ENCODE results near the gene CFI.

Gene CFI

GRCh38 chr4:109801895-109802319 is at the start of gene CFI:
Gene CFI, minus strand, starts transcription at chr4:109801999. Its CDS starts 28 bp downstream, at chr4:109801971.
- DNase-seq: peak; percentile 43

GRCh38 chr4:109850601-109851000 is 48.8 kb upstream of the CFI start:
- no peak for DNase-seq

- no peak for DNase-seq
Measured at GRCh38 chr4:109848501-109848900, 46.7 kb upstream of the CFI start.

DNA sequence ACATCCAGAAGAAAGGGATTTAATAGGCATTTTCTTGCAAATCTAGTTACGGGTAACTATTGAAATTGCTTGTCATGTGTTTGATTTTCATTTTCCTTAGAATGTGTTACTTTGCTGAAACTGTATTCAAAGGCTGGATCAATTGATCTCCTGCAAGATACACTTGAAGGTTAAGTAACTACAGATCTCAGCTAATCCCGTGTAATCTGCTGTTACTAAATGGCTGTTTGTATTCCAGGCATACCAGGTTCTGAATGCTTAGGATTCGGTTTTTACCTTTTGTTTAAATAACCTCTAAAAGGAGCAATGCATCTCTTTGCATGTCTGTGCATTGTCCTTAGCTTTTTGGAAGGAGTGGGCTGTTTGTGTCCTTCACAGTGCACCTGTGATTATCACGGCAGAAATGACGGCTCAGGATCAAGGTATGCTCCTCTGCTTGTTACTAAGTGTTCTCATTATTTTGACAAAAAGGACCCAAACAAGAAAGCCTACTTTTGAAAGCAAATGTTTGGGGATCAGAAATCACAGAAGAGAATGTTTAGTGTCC is 46.2 kb upstream of the CFI start, which contains the start of gene LRIT3:
Gene LRIT3 (plus strand): TSS at position 212 of the 547 bp plus-strand sequence. CDS start 95 bp downstream, at position 307.
- DNase-seq: no peak

DNA sequence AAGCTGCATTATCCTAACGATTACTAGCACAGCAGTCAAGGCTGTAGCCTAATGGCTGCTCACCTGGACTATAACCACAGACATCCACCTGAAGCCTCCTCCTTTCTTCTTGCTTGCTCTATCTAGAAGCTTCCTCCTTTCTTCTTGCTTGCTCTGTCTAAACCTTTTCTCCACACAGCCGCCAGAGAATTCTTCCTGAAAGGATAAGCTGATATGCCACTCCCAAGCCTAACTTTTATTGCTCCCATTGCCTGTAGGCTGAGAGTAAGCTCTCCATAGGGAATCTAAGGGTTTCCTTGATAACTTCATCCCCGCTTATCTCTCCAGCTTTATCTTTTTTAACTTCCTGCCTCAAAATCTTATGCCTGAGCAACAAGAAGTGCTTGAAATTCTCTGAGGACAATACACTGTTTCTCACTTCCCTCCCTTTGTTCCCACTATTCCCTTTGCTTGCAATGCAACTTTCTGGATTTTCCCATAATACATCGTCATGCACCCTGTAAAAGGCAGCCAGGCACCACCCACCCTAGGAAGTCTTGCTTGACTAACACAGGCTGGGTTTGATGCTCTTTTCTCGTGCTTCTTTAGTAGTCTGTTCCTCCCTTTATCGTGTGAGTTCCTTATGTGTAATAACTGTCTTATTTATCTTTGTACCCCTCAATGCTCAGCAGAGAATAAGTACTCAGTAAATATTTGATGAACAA is 44.7 kb upstream of the CFI start:
- DNase-seq: no peak

GRCh38 chr4:109836985-109837384 is 35.2 kb upstream of the CFI start:
- DNase-seq: no peak

GRCh38 chr4:109833756-109834155 is 32.0 kb upstream of the CFI start:
- DNase-seq: no peak

DNA sequence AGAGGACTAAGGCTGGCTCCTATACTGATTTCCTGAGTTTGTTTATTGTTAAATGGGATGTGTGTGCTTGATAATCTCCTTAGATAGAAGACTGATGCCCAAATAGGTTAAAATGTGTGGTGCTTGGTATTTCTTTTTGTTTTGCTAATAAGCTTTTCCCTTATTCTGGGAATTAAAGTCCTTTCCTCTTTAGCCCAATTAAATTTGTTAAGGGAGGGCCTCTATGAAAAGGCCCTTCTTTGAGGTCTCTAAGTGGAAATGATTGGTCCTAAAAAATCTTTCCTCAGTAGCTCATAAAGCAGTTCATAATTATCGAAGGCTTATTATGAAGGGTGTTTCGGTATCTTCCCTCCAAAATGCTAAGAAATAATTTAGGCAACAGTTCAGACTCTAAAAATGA is 25.9 kb upstream of the CFI start, which contains the start of gene RRH:
Gene RRH (plus strand): TSS at position 301 of the 400 bp plus-strand sequence. CDS start 56 bp downstream, at position 357.
- DNase-seq: no peak

DNA sequence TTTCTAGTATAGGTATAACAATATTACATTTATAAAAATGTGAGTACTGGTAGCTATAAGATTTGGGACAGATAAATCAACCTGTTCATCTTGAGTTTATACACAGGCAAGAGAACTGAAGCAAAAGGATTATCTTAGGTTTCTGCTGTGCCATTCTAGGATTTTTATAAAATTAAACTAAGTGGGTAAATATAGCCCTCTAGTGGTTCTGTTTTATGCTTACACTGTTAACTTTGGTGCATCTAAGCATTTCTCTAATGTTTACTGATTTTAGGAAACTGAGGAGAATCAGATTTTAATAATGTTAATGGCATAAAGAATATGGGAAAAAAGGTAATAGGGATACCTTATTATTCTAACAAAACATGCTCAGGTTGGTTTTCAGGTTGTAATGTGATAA is 24.9 kb upstream of the CFI start:
- peak; percentile 52 for DNase-seq

DNA sequence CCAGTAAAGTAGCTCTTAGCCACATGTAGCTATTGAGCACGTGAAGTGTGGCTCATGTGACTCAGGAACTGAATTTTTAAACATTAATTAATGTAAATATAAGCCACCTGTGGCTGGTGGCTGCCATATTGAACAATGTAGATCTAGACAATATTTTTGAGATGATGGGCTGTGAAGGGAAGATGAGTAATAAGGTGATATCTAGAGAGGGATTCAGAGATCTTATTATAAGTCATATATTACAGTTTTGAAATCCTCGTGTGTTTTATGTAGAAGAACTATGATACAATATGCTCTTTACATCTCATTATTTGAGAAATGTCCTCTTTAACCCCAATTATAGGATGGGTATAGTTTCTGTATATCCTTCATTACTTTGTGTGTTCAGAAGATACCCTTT is 19.4 kb upstream of the CFI start:
- no peak for DNase-seq

GRCh38 chr4:109820563-109820962 is 18.8 kb upstream of the CFI start:
- DNase-seq: no peak

DNA sequence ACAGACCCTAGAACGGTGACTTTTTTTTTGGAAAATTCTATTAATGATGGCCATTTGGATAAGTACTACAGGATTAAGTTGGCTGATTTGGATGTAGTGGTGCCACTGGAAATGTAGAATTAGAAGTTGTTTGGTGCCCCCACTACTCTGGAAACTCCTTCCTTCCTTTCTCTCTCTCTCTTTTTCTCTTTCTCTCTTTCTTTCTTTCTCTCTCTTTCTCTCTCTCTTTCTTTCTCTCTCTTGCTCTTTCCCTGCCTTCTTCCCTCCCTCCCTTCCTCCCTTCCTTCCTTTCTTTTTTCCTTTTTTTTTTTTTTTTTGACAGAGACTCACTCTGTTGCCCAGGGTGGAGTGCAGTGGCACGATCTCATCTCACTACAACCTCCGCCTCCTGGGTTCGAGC is 16.5 kb upstream of the CFI start:
- no peak for DNase-seq

DNA sequence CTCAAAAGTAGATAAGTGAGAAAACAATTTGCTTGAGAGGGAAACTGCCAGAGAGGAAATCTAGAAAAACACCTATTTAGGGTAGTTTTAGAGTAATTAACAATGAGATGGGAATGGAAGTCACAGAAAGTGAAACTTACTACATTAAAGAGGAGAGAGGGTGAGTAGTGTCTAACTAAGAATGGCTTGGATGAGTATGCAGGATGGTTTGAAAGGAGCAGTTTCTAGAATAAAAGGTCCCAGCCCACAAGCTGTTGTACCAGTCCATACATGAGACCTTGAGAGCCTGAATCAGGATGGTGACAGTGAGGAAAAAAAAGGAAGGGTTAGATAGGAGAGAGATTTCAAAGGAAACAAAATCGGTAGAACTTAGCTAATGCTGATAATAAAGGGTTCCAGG is 15.1 kb upstream of the CFI start:
- peak; percentile 19 for DNase-seq

DNA sequence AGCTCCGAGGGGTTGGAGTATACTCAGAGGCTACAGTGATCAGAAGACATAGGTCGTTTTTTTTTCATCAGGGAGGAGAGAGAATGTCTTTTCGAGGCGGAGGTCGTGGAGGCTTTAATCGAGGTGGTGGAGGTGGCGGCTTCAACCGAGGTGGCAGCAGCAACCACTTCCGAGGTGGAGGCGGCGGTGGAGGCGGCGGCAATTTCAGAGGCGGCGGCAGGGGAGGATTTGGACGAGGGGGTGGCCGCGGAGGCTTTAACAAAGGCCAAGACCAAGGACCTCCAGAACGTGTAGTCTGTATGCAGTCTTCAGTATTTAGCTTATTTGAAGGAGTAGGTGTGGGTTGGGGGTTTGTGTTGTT is 14.3 kb upstream of the CFI start:
- no peak for DNase-seq

DNA sequence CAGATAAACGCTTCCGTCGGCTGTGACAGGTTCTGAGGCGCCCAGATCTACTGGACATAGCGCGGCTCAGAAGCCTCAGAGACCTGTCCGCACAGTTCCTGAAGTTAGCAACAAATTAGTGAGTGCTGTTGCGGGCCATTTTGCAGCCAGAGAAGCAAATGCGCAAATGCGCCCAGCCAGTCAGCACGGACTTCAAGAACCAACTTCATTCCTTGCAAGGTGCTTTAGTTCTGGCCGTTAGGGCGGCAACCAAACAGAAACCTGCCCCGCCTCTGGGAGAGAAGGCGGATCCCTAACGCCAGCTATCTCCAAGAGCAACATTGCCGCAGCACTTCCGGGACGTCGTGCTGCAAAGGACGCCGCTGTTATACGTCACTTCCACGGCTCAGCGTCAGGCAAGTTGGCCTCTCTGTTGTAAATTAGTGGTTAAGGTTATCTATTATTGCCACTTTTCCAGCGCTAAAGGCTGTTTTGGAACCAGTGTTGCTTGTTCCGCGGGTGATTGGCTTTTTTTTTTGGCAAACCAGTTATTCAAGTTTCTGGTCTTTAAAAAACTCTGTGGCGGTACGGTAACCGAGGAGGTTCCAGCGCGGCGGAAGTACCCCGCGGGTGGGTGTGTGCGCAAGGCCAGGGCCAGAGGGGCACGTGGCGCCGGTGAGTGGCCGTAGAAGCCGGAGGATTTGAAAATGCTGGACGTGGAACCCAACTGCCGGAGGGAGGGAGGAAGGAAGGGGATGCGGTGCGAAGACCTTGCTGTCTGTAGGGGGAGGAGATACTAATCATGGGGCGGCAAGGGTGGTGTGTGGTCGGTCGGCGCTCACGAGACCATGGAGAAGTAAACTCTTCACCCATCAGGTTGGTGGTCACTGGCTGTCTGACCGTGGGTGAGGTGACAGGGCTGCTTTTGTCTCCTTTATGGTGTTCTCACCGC is 13.6 kb upstream of the CFI start, which contains the start of gene GAR1:
Gene GAR1 (plus strand): TSS at position 612 of the 931 bp plus-strand sequence. CDS start 403 bp downstream, outside the sequence.
- peak; percentile 97 for DNase-seq

GRCh38 chr4:109811707-109812106 is 9.9 kb upstream of the CFI start:
- DNase-seq: peak; percentile 69

DNA sequence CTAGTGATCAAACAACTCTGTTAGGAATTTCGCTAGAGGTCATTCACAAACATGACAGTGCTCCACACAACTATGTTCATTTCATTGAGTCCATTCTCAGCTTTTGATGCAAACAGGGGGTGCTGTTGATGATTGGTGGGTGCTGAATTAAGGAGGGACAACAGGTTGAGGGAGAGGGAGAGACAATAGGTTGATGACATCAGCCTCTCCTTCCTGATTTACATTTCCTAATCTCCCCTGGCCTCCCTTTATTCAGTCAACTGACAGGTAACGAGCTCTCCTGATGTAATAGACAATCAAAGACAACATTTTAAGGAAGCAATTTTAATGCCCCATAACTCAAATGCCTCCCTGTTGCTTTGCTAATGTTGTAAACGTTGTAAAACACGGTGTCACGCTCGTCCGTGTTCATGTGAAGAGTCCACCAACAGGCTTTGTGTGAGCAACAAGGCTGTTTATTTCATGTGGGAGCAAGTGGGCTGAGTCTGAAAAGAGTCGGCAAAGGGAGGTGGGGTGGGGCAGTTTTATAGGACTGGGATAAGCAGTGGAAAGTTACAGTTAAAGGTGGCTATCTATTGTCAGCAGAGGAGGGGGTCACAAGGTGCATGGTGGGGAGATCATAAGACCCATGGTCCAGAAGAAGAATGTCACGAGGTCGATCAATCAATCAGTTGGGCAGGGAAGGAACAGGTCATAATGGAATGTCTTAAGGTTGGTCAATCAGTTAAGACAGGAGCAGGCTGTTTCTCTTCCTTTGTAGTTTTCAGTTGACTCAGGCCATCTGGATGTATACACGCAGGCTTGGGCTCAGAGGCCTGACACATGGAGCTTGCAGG is 9.0 kb upstream of the CFI start:
- DNase-seq: no peak

GRCh38 chr4:109809655-109810054 is 7.9 kb upstream of the CFI start:
- no peak for DNase-seq

DNA sequence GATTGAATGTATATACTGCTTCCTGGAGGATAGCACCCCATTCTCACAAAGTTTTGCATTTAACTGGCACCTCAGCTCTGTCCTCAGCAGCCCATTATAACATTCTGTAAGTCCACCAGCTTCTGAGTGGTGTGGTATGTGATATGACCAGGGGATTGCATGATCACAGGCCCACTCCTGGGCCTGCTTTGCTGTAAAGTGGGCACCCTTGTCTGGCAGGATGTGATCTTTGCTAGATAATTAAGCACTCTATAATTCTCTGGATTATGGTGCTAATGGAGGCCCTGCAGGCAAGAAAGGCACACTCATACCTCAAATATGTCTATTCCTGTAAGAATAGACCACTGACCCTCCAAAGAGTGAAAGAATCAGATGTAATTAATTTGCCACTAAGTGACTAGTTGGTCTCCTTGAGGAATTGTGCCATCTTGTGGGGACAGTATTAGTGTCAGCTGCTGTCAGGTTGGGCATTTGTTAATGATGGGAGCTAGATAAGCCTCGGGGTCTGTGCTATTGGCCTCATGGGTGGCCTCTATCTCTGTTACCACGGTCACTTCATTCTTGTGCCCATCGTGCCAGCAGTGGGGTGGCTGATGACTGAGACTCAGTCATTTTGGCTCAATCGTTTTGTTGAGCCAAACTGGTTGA is 2.2 kb upstream of the CFI start:
- DNase-seq: peak; percentile 73

DNA sequence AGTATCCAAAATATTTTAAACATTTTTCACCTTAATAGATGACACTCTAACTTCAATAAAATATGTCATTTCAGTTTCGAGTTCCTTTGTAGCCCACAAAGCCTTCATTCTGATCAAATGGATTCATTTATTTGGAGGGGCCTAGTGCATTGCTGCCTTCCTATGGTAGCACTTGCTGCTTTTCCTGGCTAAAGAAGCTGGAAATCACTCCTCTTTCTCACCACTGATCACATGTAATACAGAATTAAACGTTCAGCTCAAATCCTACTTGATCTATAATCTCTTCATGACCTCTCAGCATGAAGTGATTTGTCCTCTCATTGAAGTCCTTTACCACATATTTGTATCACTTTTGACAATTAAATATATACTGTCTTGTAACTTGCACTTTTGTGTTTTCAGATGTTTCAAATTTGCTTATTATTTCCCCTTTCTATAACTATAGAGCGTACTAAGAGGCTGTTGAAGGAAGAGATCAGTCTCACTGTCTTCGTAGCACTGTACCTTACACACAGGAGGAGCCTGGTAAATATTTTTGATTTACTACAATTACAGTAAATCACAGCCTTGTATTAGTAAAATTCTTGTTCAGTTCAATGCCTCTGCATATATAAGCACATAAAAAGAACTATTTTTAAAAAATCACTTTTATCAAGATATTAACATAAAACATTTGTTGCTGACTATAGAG is 555 bp downstream of the CFI start:
- no peak for DNase-seq

DNA sequence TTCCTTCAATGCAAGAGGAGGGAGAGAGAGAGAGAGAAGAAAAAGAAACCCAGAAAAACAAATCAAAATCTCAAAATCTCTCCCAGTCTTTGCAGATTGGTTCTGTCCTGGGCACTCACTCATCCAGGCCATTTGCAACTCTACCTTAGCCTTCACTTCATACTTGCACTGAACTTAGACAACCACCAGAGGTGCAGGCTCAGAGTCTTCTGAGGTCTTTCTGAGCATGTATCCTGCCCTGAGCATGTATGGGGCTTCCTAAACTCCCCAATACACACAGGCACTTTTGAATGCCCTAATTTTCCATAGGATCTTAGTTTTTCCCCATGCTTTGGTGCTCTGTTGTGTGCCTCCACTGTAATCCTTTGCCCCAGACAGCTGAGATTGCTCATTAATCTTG is 2.9 kb downstream of the CFI start:
- no peak for DNase-seq

All from OCI-M1 (cell line).